GM21825 (cell line): ENCODE measurements around the gene C7orf25.

ENCODE experiments used
- ATAC-seq: cut with Tn5 transposase; IDR thresholded peaks from one replicate; pipeline ENCODE4 v1.9.1; 2021; ENCODE audit warnings: mild to moderate bottlenecking, moderate library complexity; ENCODE audit not compliant: unreplicated experiment

Gene C7orf25

DNA sequence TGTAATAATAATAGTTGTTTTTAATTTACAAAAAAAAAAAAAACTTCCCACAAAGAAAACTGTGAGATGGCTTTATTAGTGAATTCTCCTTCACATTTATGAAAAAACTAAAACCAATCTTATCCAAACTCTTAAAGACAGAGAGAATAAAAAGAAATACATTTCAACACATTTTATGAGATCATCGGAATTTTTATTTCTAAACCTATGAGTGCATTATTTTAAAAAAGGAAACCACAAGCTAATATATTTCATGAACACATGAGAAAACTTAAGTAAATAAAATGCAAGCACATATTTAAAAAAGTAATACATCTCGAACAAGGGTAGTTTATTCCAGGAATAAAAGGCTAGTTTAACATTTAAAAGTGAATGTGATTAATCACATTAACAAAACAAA is 31.5 kb downstream of the C7orf25 start:
- no peak for ATAC-seq

DNA sequence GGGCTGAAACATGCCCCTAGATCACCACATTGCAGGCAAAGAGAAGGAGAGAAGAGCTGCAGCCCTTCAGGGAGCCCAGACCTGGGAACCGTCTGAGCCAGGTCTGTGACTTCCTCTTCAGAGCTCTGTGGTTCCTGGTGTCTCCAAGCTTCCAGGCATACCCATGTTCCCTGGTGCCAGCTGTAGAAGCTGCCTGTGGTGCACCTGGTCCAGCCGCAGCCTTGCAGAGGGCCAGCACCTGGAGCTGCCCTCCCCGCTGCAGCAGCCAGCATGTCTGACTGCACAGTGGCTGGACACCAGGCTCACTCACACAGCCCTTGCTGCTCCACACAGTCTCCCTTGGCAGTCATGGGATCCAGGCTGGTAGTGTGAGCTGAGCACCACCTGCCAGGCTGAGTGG is 33.6 kb downstream of the C7orf25 start:
- no peak for ATAC-seq

DNA sequence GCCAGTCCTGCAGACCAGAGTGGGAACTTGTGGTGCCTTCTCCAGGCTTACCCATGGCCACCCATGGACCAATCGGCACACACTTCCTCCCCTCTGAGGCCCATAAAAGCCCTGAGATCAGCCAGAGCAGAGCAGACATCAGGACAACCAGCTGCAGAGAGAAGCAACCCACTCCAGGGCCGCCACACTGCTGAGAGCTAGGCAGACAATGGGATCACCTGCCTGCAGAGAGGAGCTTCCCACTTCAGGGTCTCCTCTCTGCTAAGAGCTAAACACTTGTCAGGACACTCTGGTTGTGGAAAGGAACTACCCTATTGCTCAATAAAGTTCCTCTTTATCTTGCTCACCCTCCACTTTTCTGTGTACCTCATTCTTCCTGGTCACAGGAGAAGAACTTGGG is 34.0 kb downstream of the C7orf25 start:
- no peak for ATAC-seq

DNA sequence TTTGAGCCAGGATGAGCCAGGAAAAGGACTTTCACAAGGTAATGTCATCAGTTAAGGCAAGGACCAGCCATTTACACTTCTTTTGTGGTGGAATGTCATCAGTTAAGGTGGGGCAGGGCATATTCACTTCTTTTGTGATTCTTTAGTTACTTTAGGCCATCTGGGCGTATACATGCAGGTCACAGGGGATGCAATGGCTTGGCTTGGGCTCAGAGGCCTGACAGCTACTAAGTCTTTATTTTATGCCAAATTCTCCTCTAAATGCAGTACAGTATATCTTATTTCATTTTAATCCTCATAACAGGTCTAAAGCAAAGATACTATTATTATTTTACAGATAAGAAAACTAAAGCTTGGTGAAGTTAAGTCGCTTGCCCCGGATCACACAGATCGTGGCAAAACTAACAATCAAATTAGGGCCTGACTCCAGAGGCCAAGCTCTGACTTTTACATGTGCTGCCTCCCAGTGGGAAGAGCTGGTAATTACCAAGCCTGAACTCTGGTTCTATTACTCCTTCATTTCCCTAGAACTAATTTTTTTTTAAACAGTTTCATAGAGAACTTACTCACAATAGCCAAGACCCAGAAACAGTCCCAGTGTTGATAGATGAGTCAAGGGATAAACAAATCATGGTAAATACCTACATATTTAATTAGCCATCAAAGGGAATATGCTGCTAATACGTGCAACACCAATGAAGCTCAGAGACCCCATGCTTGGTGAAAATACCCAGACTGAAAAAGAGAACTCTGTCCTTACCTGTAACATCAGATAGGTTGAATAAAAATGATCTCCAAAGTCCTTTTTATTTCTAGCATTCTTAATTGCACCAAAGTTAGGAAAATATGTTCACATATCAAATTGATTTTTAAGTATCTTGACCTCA is 35.4 kb downstream of the C7orf25 start:
- peak; percentile 60 for ATAC-seq

DNA sequence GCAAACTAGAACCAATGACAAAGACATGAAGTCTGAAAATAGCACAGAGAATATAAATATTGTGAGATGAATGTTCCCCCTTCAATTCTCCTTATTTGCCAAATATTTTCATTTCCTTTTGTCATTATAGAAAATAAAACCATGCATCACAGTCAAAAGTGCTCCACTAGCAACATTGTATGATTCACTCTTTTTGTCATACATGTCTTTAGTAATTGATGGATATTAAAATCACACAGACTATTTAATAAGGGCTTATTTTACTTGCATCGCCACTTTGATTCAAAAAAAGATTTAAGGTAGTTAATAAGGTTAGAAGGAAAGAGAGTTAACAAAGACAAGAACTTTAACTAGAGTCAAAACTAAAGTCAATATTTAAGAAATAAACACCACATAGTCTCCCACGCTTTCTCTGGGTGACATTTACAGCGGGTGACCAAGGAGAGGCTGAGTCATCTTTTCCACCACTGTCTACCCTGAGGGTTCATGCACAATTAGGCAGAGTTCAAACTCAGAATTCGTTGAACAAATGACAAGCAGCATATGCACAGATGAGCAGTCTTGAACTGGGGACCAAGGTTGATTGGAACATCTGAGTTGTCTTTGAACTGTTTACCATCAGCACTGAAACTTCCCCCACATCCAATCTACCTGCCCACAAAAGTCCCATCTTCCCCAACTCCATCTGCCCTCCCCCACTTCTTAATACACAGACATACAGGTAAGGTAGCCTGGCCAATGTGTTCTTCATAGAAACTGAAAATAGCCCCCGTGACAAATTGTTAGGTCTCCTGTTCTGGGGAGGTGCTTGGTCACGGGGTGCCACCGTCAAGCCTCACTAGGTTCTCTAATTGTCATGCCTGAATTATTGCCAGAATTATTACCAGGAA is 42.5 kb downstream of the C7orf25 start:
- peak; percentile 95 for ATAC-seq

- ATAC-seq, result no peak
These were observed 43.4 kb downstream of the C7orf25 start for GRCh38 chr7:42868480-42868879.
